H9 (cell line): Measurements from ENCODE around the gene HPS4. TPM values are rescaled to one million over a fixed set of nuclear protein-coding genes. Genes with fewer than 3 reads are reported as not detected.

Source experiments
- DNase-seq: peaks from one replicate; pipeline ENCODE4 v3.0.0-alpha.2; 2017
- H2AFZ ChIP-seq: one replicate; pipeline ENCODE4 v1.6.1; 2013; ENCODE audit warnings: mild to moderate bottlenecking, low read length, control low read depth, moderate library complexity
- H2AK5ac ChIP-seq: 2 replicates; pipeline ENCODE4 v1.6.1; 2013; ENCODE audit warnings: low read length, control low read depth, mixed read lengths; ENCODE audit not compliant: insufficient read length
- H2BK120ac ChIP-seq: one replicate; pipeline ENCODE4 v1.6.1; 2013; ENCODE audit warnings: low read depth, mild to moderate bottlenecking, low read length, control low read depth, inconsistent platforms; ENCODE audit not compliant: poor library complexity, severe bottlenecking
- H2BK12ac ChIP-seq: 2 replicates; pipeline ENCODE4 v1.6.1; 2013; ENCODE audit warnings: low read length, control low read depth, mixed read lengths, low read depth; ENCODE audit not compliant: insufficient read length
- H2BK15ac ChIP-seq: 2 replicates; pipeline ENCODE4 v1.6.1; 2013; ENCODE audit warnings: low read depth, low read length, control low read depth
- H2BK20ac ChIP-seq: one replicate; pipeline ENCODE4 v1.6.1; 2013; ENCODE audit warnings: low read depth, mild to moderate bottlenecking, low read length, control low read depth, inconsistent platforms; ENCODE audit not compliant: poor library complexity, severe bottlenecking
- H2BK5ac ChIP-seq: 2 replicates; pipeline ENCODE4 v1.6.1; 2013; ENCODE audit warnings: low read length, control low read depth, mixed read lengths; ENCODE audit not compliant: insufficient read length
- H3K14ac ChIP-seq: 2 replicates; pipeline ENCODE4 v1.6.1; 2013; ENCODE audit warnings: low read length, control low read depth; ENCODE audit not compliant: insufficient read depth
- H3K18ac ChIP-seq: 2 replicates; pipeline ENCODE4 v1.6.1; 2013; ENCODE audit warnings: low read depth, mild to moderate bottlenecking, mixed read lengths, low read length, control low read depth; ENCODE audit not compliant: insufficient read length
- H3K23ac ChIP-seq: 2 replicates; pipeline ENCODE4 v1.6.1; 2013; ENCODE audit warnings: low read length, control low read depth, mixed read lengths, low read depth; ENCODE audit not compliant: insufficient read length
- H3K23me2 ChIP-seq: 2 replicates; pipeline ENCODE4 v1.6.1; 2013; ENCODE audit warnings: low read depth, mild to moderate bottlenecking, mixed read lengths, low read length, control low read depth; ENCODE audit not compliant: insufficient read length, poor library complexity, severe bottlenecking
- H3K27ac ChIP-seq: 2 replicates; pipeline ENCODE4 v1.5.1; 2013; ENCODE audit warnings: low read length, control low read depth, mixed read lengths, low read depth; ENCODE audit not compliant: insufficient read length
- H3K27me3 ChIP-seq: 2 replicates; pipeline ENCODE4 v1.6.1; 2013; ENCODE audit warnings: low read length, control low read depth, inconsistent platforms; ENCODE audit not compliant: insufficient read depth
- H3K4ac ChIP-seq: 2 replicates; pipeline ENCODE4 v1.6.1; 2013; ENCODE audit warnings: low read depth, mild to moderate bottlenecking, control low read depth, inconsistent platforms, low read length, moderate library complexity
- H3K4me1 ChIP-seq: 2 replicates; pipeline ENCODE4 v1.6.1; 2013; ENCODE audit warnings: low read length, control low read depth, inconsistent platforms; ENCODE audit not compliant: insufficient read depth
- H3K4me2 ChIP-seq: 2 replicates; pipeline ENCODE4 v1.6.1; 2013; ENCODE audit warnings: low read length, control low read depth, mixed read lengths; ENCODE audit not compliant: insufficient read length, insufficient read depth
- H3K56ac ChIP-seq: 2 replicates; pipeline ENCODE4 v1.6.1; 2013; ENCODE audit warnings: low read depth, mild to moderate bottlenecking, mixed read lengths, low read length, control low read depth; ENCODE audit not compliant: insufficient read length
- H3K79me1 ChIP-seq: 2 replicates; pipeline ENCODE4 v1.6.1; 2013; ENCODE audit warnings: low read depth, mild to moderate bottlenecking, moderate library complexity, low read length, control low read depth, inconsistent platforms; ENCODE audit not compliant: insufficient read depth, poor library complexity, severe bottlenecking
- H3K79me2 ChIP-seq: 2 replicates; pipeline ENCODE4 v1.6.1; 2013; ENCODE audit warnings: low read length, control low read depth, inconsistent platforms; ENCODE audit not compliant: insufficient read depth
- H3K9ac ChIP-seq: 2 replicates; pipeline ENCODE4 v1.6.1; 2013; ENCODE audit warnings: low read length, control low read depth, mixed read lengths; ENCODE audit not compliant: insufficient read length; ENCODE audit errors: extremely low read depth
- H3K9me3 ChIP-seq: one replicate; pipeline ENCODE4 v1.6.1; 2013; ENCODE audit warnings: low read depth, low read length, inconsistent platforms; ENCODE audit not compliant: control insufficient read depth
- H3T11ph ChIP-seq: one replicate; pipeline ENCODE4 v1.6.1; 2013; ENCODE audit warnings: mild to moderate bottlenecking, low read length, control low read depth, inconsistent platforms
- H4K20me1 ChIP-seq: one replicate; pipeline ENCODE4 v1.6.1; 2013; ENCODE audit not compliant: control insufficient read depth, insufficient read length, insufficient read depth
- H4K5ac ChIP-seq: 2 replicates; pipeline ENCODE4 v1.6.1; 2013; ENCODE audit warnings: low read depth, mild to moderate bottlenecking, mixed read lengths, low read length, control low read depth; ENCODE audit not compliant: insufficient read length
- H4K8ac ChIP-seq: replicated peaks from 2 replicates; pipeline ENCODE4 v1.6.1; 2013; ENCODE audit warnings: low read length, control low read depth, mixed read lengths, low read depth; ENCODE audit not compliant: insufficient read length
- H4K91ac ChIP-seq: 2 replicates; pipeline ENCODE4 v1.6.1; 2013; ENCODE audit warnings: low read depth, mild to moderate bottlenecking, moderate library complexity, mixed read lengths, low read length, control low read depth; ENCODE audit not compliant: insufficient read length
- H3K27ac Mint-ChIP-seq, 3 experiments: 2 replicates in 2 of 3; 3 replicates in 1 of 3; pipeline ENCODE4 v1.8.0; 2020 to 2021; ENCODE audit warnings: mixed read lengths in 3 of 3, mild to moderate bottlenecking in 1 of 3, moderate library complexity in 1 of 3
- H3K27me3 Mint-ChIP-seq: 2 replicates; pipeline ENCODE4 v1.8.0; 2021; ENCODE audit warnings: low read depth, mild to moderate bottlenecking, moderate library complexity, mixed read lengths
- H3K36me3 Mint-ChIP-seq, 3 experiments: 2 replicates in 2 of 3; 3 replicates in 1 of 3; pipeline ENCODE4 v1.8.0; 2020 to 2021; ENCODE audit warnings: low read depth in 3 of 3, mixed read lengths in 3 of 3; ENCODE audit not compliant: insufficient read depth in 1 of 3
- H3K4me1 Mint-ChIP-seq, 2 experiments: 2 replicates each; pipeline ENCODE4 v1.8.0; 2020; ENCODE audit warnings: mixed read lengths in 2 of 2
- H3K4me3 Mint-ChIP-seq, 2 experiments: 2 replicates in 1 of 2; 3 replicates in 1 of 2; pipeline ENCODE4 v1.8.0; 2020 to 2021; ENCODE audit warnings: mild to moderate bottlenecking in 2 of 2, mixed read lengths in 2 of 2, moderate library complexity in 1 of 2
- H3K9me3 Mint-ChIP-seq, 2 experiments: 2 replicates in 1 of 2; 3 replicates in 1 of 2; pipeline ENCODE4 v1.8.0; 2020; ENCODE audit warnings: mild to moderate bottlenecking in 2 of 2, mixed read lengths in 2 of 2, moderate library complexity in 1 of 2
- WGBS: extraction: QIAGEN DNeasy Blood & Tissue Kit; methylation state at CpG from one replicate; pipeline ENCODE4 v1.1.7; 2013; ENCODE audit warnings: missing lambda C conversion rate, low lambda C conversion rate, mixed read lengths; ENCODE audit not compliant: insufficient read length; ENCODE audit errors: extremely low coverage; 5-methylcytosine and 5-hydroxymethylcytosine counted together
- total RNA-seq: library from RNA; stranded (reverse); gene quantifications from 2 replicates; pipeline ENCODE4 v1.2.1, GENCODE V29; 2021
- TF ChIP-seq, protein P1 (sequence below): fragments of 200-600 bp; sonication (generic); conservative IDR thresholded peaks from 3 replicates; pipeline ENCODE4 v1.8.0; 2021; ENCODE audit warnings: antibody characterized with exemption, mild to moderate bottlenecking

Gene HPS4
- total RNA-seq, 1 experiment from 2014 or later: 26.2 TPM

DNA sequence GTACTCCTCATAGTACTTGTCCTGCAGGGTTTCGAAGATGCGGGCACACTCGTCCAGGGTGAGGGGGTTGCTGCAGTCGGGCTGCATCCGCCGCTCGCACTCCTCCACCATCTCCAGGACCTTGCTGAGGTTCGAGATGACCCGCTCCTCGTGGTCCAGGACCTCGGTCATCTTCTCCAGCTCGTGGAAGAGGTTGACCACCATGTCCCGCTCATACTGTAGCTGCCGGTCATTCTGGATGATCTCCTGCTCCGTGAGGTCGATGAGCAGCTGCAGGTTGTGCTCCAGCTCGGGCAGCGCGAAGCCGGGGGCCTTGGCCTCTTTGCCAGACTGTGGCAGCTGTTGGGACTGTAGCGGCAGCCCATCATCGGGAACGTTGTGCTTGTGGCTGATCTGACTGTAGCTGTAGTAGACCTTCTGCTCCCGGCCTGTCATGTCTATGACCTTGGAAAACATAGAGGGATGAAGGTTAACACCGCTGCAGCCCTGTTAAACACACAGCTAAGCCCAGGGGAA, 15.7 kb upstream of the HPS4 start:
- H3K14ac ChIP-seq: no peak overlapping the region
- no peak overlapping the region for H2BK5ac ChIP-seq
- H3K23me2 ChIP-seq: no peaks in the 10 kb centered on the region
- H4K20me1 ChIP-seq: no peaks in the 10 kb centered on the region
- Mint-ChIP-seq H3K27me3 (no peaks in the 10 kb centered on the region), H3K4me1 (peaks cover 7 to 9% of the 10 kb centered on the region in 2 experiments), H3K4me3 (no peak overlapping the region), H3K27ac (no peak overlapping the region; a peak in 1 of 7 replicates), H3K9me3 (no peaks in the 10 kb centered on the region; a peak in 1 of 5 replicates), H3K36me3 (peaks cover 57 to 89% (median 81%) of the 10 kb centered on the region in 3 experiments)
- no peaks in the 10 kb centered on the region for H3K79me1 ChIP-seq
- 0 out of 2 replicates have a peak, but pooled peaks cover 4% of the 10 kb centered on the region for H3K4me1 ChIP-seq
- no peak overlapping the region for H4K5ac ChIP-seq
- DNase-seq: no peak
- H3K4ac ChIP-seq: no peak overlapping the region
- no peak overlapping the region for H4K8ac ChIP-seq
- no peak overlapping the region for H3K56ac ChIP-seq
- no peaks in the 10 kb centered on the region for H3K27me3 ChIP-seq
- H3T11ph ChIP-seq: no peak overlapping the region
- no peak overlapping the region for H2BK12ac ChIP-seq
- no peak overlapping the region for H2AK5ac ChIP-seq
- TF ChIP-seq, protein P1, sequence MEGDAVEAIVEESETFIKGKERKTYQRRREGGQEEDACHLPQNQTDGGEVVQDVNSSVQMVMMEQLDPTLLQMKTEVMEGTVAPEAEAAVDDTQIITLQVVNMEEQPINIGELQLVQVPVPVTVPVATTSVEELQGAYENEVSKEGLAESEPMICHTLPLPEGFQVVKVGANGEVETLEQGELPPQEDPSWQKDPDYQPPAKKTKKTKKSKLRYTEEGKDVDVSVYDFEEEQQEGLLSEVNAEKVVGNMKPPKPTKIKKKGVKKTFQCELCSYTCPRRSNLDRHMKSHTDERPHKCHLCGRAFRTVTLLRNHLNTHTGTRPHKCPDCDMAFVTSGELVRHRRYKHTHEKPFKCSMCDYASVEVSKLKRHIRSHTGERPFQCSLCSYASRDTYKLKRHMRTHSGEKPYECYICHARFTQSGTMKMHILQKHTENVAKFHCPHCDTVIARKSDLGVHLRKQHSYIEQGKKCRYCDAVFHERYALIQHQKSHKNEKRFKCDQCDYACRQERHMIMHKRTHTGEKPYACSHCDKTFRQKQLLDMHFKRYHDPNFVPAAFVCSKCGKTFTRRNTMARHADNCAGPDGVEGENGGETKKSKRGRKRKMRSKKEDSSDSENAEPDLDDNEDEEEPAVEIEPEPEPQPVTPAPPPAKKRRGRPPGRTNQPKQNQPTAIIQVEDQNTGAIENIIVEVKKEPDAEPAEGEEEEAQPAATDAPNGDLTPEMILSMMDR: no peak
- no CpG with 5 or more reads among the region's 25 CpGs for WGBS
- no peak overlapping the region for H3K18ac ChIP-seq
- no peaks in the 10 kb centered on the region for H3K9me3 ChIP-seq
- no peak overlapping the region for H2AFZ ChIP-seq
- H3K9ac ChIP-seq: no peak overlapping the region
- H4K91ac ChIP-seq: no peak overlapping the region
- H2BK15ac ChIP-seq: no peak overlapping the region
- no peak overlapping the region for H3K4me2 ChIP-seq
- H3K23ac ChIP-seq: no peak overlapping the region
- H2BK120ac ChIP-seq: no peak overlapping the region
- no peak overlapping the region for H2BK20ac ChIP-seq
- peaks cover 2% of the 10 kb centered on the region; the same call in 1 of the 2 replicates for H3K79me2 ChIP-seq
- H3K27ac ChIP-seq: no peak overlapping the region
